ENCODE results near the gene ATG10. TPM values are rescaled to one million over a fixed set of nuclear protein-coding genes. Genes with fewer than 3 reads are reported as not detected.

The ATG10 gene
- total RNA-seq, 1 donor from 2014 or later = 6.2 TPM

- Mint-ChIP-seq H3K27me3 (ENCODE audit: unreplicated experiment) (no peaks in the 10 kb centered on the region), H3K4me1 (ENCODE audit: unreplicated experiment) (no peaks in the 10 kb centered on the region), H3K36me3 (ENCODE audit: low read depth, unreplicated experiment) (no peaks in the 10 kb centered on the region), H3K27ac (ENCODE audit: unreplicated experiment) (peak overlapping the region; percentile 26), H3K4me3 (ENCODE audit: unreplicated experiment) (no peak overlapping the region), H3K9me3 (ENCODE audit: unreplicated experiment) (no peaks in the 10 kb centered on the region)
- no peak for TF ChIP-seq CTCF (IDR thresholded peaks at IDR 0.05; ENCODE audit: unreplicated experiment)
- DNase-seq (ENCODE audit: low spot score) = no peak
Observed at GRCh38 chr5:81965524-81965923, 6.3 kb upstream of the ATG10 start.

- peaks cover 2% of the 10 kb centered on the region for H3K27me3 Mint-ChIP-seq (ENCODE audit: unreplicated experiment)
- no peak for TF ChIP-seq CTCF (IDR thresholded peaks at IDR 0.05; ENCODE audit: unreplicated experiment)
- H3K4me1 Mint-ChIP-seq (ENCODE audit: unreplicated experiment) = peaks cover 12% of the 10 kb centered on the region
- H3K27ac Mint-ChIP-seq (ENCODE audit: unreplicated experiment) = no peak overlapping the region
- no peak overlapping the region for H3K4me3 Mint-ChIP-seq (ENCODE audit: unreplicated experiment)
- no peaks in the 10 kb centered on the region for H3K9me3 Mint-ChIP-seq (ENCODE audit: unreplicated experiment)
- DNase-seq (ENCODE audit: low spot score) = no peak
- no peaks in the 10 kb centered on the region for H3K36me3 Mint-ChIP-seq (ENCODE audit: low read depth, unreplicated experiment)
Observed at GRCh38 chr5:81969226-81969625, 2.6 kb upstream of the ATG10 start.

- H3K4me3 Mint-ChIP-seq (ENCODE audit: unreplicated experiment) = no peak overlapping the region
- H3K4me1 Mint-ChIP-seq (ENCODE audit: unreplicated experiment) = peaks cover 17% of the 10 kb centered on the region
- no peaks in the 10 kb centered on the region for H3K36me3 Mint-ChIP-seq (ENCODE audit: low read depth, unreplicated experiment)
- peaks cover 2% of the 10 kb centered on the region for H3K27me3 Mint-ChIP-seq (ENCODE audit: unreplicated experiment)
- H3K9me3 Mint-ChIP-seq (ENCODE audit: unreplicated experiment) = no peaks in the 10 kb centered on the region
- DNase-seq (ENCODE audit: low spot score) = no peak
- no peak overlapping the region for H3K27ac Mint-ChIP-seq (ENCODE audit: unreplicated experiment)
- no peak for TF ChIP-seq CTCF (IDR thresholded peaks at IDR 0.05; ENCODE audit: unreplicated experiment)
Observed at GRCh38 chr5:81969912-81970311, 1.9 kb upstream of the ATG10 start.

- DNase-seq (ENCODE audit: low spot score) = peak; percentile 6
- Mint-ChIP-seq H3K4me3 (ENCODE audit: unreplicated experiment) (peak overlapping the region; percentile 90), H3K9me3 (ENCODE audit: unreplicated experiment) (no peaks in the 10 kb centered on the region), H3K36me3 (ENCODE audit: low read depth, unreplicated experiment) (no peaks in the 10 kb centered on the region), H3K27me3 (ENCODE audit: unreplicated experiment) (peaks cover 2% of the 10 kb centered on the region), H3K27ac (ENCODE audit: unreplicated experiment) (peak overlapping the region; percentile 89), H3K4me1 (ENCODE audit: unreplicated experiment) (peaks cover 17% of the 10 kb centered on the region)
- no peak for TF ChIP-seq CTCF (IDR thresholded peaks at IDR 0.05; ENCODE audit: unreplicated experiment)
Observed at GRCh38 chr5:81971111-81971711, 612 bp upstream of the ATG10 start.

- Mint-ChIP-seq H3K27ac (ENCODE audit: unreplicated experiment) (peak overlapping the region; percentile 83), H3K9me3 (ENCODE audit: unreplicated experiment) (no peaks in the 10 kb centered on the region), H3K27me3 (ENCODE audit: unreplicated experiment) (peaks cover 3% of the 10 kb centered on the region), H3K4me3 (ENCODE audit: unreplicated experiment) (peak overlapping the region; percentile 80), H3K4me1 (ENCODE audit: unreplicated experiment) (peaks cover 17% of the 10 kb centered on the region), H3K36me3 (ENCODE audit: low read depth, unreplicated experiment) (no peaks in the 10 kb centered on the region)
- no peak for DNase-seq (ENCODE audit: low spot score)
- no peak for TF ChIP-seq CTCF (IDR thresholded peaks at IDR 0.05; ENCODE audit: unreplicated experiment)
Observed at GRCh38 chr5:81972492-81972783, 615 bp downstream of the ATG10 start.

Measured in endothelial cell (in vitro differentiated cells).